Right renal pelvis (tissue), 4 donors: ENCODE results near the gene GOLGA6L1. TPM values are rescaled to one million over a fixed set of nuclear protein-coding genes. Genes with fewer than 3 reads are reported as not detected.
"Not testable (repeated sequence)": the region's sequence is repeated elsewhere in the genome, so short reads cannot be mapped to it uniquely, and the experiment has no call there.

Experiments used
- DNase-seq, 4 donors: peaks; one replicate each; pipeline ENCODE4 v3.0.0-alpha.2; 2013; ENCODE audit warnings: low read depth in 4 of 4, low spot score in 3 of 4, missing footprints in 1 of 4
- polyA plus RNA-seq, 4 donors: library from polyadenylated mRNA; unstranded; fragments of 120-200 nt; gene quantifications; one replicate each; pipeline ENCODE4 v1.2.1, GENCODE V29; 2013; ENCODE audit not compliant: insufficient read length in 4 of 4

Gene GOLGA6L1, protein sequence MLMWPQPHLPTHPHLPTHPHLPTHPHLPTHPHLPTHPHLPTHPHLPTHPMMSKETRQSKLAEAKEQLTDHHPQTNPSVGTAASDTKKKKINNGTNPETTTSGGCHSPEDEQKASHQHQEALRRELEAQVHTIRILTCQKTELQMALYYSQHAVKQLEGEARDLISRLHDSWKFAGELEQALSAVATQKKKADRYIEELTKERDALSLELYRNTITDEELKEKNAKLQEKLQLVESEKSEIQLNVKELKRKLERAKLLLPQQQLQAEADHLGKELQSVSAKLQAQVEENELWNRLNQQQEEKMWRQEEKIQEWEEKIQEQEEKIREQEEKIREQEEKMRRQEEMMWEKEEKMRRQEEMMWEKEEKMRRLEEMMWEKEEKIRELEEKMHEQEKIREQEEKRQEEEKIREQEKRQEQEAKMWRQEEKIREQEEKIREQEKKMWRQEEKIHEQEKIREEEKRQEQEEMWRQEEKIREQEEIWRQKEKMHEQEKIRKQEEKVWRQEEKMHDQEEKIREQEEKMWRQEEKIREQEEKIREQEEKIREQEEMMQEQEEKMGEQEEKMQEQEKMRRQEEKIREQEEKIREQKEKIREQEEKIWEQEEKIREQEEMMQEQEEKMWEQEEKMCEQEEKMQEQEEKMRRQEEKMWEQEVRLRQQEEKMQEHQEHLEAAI
- not detected for polyA plus RNA-seq

DNA sequence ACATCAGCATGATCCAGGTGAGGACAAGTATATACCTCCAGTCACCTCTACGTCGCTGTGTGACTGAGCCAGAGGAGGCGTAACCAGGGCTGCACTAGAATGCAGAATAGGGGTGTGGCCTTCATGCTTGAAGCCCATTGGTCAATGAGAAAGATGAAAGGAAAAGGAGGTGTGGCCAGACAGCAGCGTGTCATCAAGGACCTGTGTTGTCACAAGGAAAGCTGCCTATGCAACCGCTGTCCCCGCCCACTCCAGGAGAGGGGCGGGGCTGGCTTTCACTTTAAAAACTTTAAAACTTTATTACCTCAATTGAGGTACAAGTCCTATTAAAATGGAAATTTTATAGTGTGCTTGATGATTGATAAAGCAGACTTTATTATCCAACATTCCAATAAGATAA, at the start of gene GOLGA6L1:
TSS of gene GOLGA6L1 (minus strand) at position 101 of the 400 bp plus-strand sequence. CDS start at position 10, 91 bp downstream.
- DNase-seq, result not testable (repeated sequence)

DNA sequence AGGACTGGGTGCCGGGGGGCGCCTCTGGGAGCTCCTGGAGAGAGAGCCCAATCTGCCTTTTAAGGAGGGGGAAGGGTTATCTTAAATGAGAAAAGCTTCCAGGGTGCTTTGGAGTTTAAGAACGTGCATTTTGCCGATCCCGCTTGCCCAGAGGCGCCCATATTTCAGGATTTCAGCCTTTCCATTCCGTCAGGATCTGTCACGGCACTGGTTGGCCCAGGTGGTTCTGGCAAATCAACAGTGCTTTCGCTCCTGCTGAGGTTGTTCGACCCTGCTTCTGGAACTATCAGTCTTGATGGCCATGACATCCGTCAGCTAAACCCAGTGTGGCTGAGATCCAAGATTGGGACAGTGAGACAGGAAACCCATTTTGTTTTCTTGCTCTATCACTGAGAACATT, 44.6 kb upstream of the GOLGA6L1 start:
- not testable (repeated sequence) for DNase-seq

DNA sequence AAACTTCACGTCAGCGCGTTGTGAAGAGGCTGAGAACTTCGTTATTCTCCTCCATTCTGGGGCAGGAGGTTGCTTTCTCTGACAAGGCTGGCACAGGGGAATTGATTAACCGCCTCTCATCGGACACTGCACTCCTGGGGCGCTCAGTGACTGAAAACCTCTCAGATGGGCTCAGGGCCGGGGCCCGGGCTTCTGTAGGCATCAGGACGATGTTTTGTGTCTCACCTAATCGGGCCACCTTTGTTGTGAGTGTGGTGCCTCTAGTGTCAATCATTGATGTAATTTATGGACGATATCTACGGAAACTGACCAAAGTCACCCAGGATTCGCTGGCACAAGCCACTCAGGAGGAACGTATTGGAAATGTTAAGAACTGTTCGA, 43.9 kb upstream of the GOLGA6L1 start:
- DNase-seq, result not testable (repeated sequence)

DNA sequence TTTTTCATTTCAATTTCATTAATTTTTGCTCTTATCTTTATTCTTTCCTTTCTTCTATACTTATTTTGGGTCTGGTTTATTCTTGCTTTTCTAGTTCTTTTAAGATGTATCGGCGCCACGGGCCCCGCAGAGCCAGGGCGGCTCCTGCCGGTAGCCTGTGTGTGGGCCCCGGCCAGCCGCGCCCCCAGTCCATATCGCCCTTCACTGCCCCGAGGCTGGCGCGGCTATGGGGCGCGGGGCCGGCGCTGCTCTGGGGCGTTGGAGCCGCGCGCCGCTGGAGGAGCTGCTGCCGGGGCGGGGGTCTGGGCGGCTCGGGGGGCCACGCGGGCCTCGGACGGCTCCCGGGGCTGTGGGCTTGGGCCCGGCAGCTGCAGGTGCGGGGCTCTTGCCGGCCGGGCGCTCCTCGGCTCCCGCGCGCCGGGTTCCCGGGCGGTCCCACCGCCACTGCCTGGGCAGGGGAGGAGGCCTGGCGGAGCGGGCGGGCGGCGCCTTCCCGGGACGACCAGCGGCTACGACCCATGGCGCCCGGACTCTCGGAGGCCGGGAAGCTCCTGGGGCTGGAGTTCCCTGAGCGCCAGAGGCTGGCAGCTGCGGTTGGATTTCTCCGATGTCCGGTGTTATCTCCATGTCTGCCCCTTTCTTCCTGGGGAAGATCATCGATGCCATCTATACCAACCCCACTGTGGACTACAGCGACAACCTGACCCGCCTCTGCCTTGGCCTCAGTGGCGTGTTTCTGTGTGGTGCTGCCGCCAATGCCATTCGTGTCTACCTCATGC, 43.3 kb upstream of the GOLGA6L1 start:
- peak in 1 of 4 donors; percentile 5 for DNase-seq

DNA sequence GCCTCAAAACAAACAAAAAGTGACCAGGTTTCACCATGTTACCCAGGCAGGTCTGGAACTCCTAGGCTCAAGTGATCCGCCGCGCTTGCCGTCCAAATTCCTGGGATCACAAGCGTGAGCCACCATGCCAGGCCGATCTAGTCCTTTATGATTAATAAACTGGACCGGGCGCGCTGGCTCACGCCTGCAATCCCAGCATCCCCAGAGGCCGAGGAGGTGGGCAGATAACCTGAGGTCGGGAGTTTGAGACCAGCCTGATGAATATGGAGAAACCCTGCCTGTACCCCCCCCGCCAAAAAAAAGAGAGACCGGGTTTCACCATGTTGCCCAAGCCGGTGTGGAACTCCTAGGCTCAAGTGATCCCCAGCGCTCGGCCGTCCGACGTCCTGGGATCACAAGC, 40.1 kb upstream of the GOLGA6L1 start:
- not testable (repeated sequence) for DNase-seq

DNA sequence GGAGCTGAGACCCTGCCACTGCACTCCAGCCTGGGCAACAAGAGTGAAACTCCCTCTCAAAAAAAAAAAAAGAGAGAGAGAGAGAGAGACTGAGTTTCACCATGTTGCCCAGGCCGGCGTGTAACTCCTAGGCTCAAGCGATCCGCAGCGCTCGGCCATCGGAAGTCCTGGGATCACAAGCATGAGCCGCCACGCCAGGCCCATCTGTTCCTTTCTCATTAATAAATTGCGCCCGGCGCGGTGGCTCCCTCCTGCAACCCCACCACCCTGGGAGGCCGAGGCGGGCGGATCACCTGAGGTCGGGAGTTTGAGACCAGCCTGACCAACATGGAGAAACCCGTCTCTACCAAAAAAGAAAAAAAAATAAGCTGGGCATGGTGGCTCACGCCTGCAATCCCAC, 39.0 kb upstream of the GOLGA6L1 start:
- DNase-seq, result not testable (repeated sequence)

DNA sequence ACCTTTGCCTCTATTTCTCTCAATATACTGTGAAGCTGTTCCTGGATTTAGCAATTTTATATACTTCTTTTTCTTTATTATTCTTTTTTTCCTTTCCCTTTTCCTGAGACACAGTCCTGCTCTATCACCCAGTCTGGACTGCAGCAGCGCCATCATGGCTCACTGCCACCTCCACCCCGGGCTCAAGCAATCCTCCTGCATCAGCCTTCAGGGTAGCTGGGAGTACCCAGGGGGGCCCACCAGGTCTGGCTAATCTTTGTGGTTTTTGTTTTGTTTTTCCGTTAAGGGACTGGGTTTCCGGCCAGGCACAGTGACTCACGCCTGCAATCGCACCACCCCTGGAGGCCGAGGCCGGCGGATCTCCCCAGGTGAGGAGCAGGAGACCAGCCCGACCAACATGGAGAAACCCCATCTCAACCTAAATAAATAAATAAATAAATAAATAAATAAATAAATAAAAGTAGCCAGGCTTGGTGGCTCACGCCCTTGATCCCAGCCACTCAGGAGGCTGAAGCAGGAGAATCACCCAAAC, 38.1 kb upstream of the GOLGA6L1 start:
- DNase-seq, result not testable (repeated sequence)

DNA sequence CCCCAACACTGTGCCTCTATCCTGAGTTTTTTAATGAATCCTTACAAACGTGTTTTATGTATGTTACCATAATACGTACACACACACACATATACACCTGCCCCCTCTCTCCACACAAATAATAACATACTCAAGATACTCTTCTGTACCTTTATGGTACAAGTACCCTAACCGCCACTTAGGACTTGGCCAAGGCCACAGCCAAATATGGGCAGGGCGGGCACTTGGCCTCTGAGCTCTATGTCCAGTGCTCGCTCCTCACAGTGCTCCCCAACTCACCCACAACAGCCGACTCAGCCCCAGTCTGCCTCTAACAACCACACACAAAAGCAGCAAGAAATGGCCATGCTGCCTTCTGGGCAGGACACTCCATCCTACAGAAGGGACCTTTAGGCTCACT, 3.8 kb downstream of the GOLGA6L1 start:
- not testable (repeated sequence) for DNase-seq

DNA sequence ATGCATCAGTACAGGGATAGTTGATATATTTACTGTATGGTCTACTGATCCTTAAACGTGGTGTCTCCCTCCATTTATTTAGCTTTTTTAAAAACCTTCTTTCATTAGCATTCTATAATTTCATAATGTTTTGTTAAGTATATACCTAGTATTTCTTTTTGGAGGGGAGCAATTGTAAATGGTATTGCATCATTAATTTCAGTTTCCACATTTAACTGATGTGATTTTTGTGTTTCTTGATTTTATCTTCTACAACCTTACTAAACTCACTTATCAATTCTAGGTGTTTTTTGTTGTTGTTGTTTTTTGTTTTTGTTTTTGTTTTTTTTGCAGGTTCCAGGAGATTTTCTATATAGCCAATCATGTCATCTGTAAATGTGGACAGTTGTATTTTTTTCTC, 18.4 kb downstream of the GOLGA6L1 start:
- no peak for DNase-seq

DNA sequence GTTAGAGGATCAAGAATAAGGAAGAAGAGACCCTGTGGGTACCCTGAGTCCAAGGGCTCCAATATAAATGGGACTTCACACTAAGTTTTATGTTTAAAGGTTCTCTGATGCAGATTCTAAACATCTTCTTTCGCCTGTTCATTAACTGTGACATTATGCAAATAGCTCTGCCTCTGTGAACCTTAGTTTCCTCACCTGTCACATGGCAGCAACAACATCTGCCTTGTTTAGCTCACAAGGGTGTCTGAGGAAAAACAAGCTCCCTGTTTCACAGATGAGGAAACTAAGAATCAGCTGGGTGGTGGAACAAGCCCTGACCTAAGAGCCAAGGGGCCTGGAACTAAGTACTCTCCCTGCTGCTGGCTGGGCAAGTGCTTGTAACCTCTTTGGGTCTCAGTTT, 40.8 kb downstream of the GOLGA6L1 start:
- no peak for DNase-seq

DNA sequence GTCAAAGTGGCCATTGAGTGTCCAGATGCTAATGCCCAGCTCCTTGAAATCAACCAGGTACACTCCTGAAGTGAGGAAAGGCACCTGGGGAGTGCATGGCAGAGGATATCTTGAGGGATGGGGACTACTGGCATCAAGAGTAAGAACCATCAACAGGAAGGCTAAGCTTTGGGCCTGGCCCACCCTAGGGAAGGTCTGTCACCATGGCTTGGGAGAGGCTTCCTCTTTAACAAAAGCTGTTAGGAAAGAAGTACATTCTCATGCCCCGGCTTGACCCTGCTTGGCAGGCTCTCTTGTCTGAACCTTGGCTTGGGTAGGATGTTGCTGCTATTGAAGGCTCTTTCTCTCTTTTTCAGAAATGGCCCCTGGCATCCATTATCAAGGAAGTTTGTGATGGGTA, 53.5 kb downstream of the GOLGA6L1 start:
- no peak for DNase-seq

DNA sequence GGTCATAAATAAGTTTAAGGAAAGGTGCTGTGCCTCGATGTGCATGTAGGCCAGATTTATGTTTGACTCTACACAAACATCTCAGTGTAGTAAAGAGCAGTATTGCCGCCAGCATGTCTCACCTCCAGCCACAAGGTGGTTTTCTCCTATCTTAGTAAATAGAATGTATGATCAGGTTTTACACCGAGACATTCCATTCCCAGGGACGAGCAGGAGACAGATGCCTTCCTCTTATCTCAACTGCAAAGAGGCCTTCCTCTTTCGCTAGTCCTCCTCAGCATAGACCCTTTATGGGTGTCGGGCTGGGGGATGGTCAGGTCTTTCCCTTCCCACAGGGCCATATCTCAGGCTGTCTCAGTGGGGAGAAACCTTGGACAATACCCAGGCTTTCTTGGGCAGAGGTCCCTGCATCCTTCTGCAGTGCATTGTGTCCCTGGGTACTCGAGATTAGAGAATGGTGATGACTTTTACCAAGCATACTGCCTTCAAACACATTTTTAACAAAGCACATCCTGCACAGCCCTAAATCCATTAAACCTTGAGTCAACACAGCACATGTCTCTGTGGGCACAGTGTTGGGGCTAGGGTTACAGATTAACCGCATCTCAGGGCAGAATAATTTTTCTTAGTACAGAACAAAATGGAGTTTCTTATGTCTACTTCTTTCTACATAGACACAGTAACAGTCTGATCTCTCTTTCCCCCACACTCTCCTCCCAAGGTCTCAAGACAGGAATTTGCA, 54.5 kb downstream of the GOLGA6L1 start:
- not testable (repeated sequence) for DNase-seq

DNA sequence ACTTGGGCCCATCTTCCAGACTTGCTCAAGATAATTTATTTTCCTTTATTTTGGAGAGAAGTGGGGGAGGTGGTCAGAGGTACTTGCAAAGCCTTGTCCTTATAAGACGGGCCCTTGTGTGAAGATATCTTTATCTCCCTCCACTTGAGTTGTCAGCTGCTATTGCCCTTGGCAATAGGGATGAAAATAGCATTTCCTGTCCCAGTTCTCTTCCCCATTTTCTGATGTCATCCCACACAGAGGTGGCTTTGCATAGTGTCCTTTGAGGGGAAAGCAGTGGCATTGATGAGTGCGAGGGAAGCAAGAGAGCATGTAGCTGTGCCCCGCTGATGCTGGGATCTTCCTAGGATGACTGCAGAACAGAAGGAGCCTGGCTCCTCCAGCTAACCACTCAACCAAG, 55.4 kb downstream of the GOLGA6L1 start:
- no peak for DNase-seq

DNA sequence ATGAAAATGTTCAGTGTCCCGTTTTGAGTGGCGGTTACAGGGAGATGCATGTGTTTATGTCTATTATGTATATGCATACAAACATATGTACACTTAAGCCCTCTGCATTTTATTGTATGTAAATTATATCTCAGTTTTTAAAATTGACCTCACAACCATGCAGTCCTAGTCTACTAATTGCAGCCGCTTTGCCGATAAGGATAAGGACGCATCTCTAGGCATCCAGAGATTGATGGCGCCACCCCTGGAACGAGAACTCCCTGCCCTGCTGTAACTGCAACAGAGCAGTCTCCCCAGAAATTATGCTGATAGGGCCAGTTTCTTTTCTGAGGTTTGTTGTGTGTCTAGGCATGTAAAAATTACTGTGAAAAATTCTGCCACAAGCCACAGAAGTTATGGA, 56.9 kb downstream of the GOLGA6L1 start:
- no peak for DNase-seq

Other genes with a start within 250 kb of the GOLGA6L1 start
- 10 to 100 TPM; 92.0 to 96.9 (median 92.8) TPM for gene CYFIP1, start 156.5 kb downstream of the GOLGA6L1 start, polyA plus RNA-seq
- 10 to 100 TPM; 18.3 to 28.5 (median 25.5) TPM for gene TUBGCP5, start 97.3 kb downstream of the GOLGA6L1 start, polyA plus RNA-seq
- gene GOLGA6L26, start 197.4 kb upstream of the GOLGA6L1 start, polyA plus RNA-seq, result not detected
- gene GOLGA8S, start 217.9 kb upstream of the GOLGA6L1 start, polyA plus RNA-seq, result 1 to 10 TPM in 2 of 4 donors, under 1 TPM in 2; 0.79 to 1.3 (median 1.0) TPM